Endothelial cell of umbilical vein (primary cell): Measurements from ENCODE around the gene SLC38A10. TPM values are rescaled to one million over a fixed set of nuclear protein-coding genes. Genes with fewer than 3 reads are reported as not detected.

Source experiments
- BruUV-seq: library from RNA; stranded (reverse); fragments of 400-500 nt; replicated peaks from 2 replicates; lab custom pipeline; 2021; lab: Mats Ljungman, UMichigan
- CTCF ChIA-PET: fragments of 300-600, 350-600 bp; sonication (Branson Sonifier 250); formaldehyde crosslinking; loops from one replicate; lab custom pipeline; 2021; ENCODE audit warnings: antibody characterized with exemption, inconsistent platforms; lab: Charles Lee
- POLR2A ChIA-PET: fragments of 300-600, 350-600 bp; sonication (Branson Sonifier 250); formaldehyde crosslinking; loops from one replicate; lab custom pipeline; 2021; ENCODE audit warnings: antibody characterized with exemption, inconsistent platforms; lab: Charles Lee
- DNase-seq: peaks from one replicate; pipeline ENCODE4 v3.0.0-alpha.2; 2011; ENCODE audit warnings: low read depth, low spot score
- FAIRE-seq: peaks from 2 replicates; lab custom pipeline; 2011; peaks lifted over from hg19 to GRCh38; lab: Jason Lieb, UNC
- H2AFZ ChIP-seq: 2 replicates; pipeline ENCODE4 v1.6.0; 2012; ENCODE audit warnings: low read depth, low read length, control low read depth, inconsistent platforms
- H3K27ac ChIP-seq: 2 replicates; pipeline ENCODE4 v1.5.1; 2011; ENCODE audit warnings: low read depth, mild to moderate bottlenecking, control low read depth, low read length, moderate library complexity; ENCODE audit not compliant: insufficient read depth
- H3K27me3 ChIP-seq, 2 experiments: 2 replicates each; pipeline versions ENCODE4 v1.6.0 to v1.6.1; 2011; ENCODE audit warnings: low read length in 2 of 2, mixed read lengths in 1 of 2; ENCODE audit not compliant: control insufficient read depth in 2 of 2, insufficient read depth in 2 of 2
- H3K36me3 ChIP-seq, 2 experiments: 2 replicates in 1 of 2; 3 replicates in 1 of 2; pipeline ENCODE4 v1.5.1; 2011; ENCODE audit warnings: low read length in 2 of 2, mild to moderate bottlenecking in 1 of 2, moderate library complexity in 1 of 2; ENCODE audit not compliant: control insufficient read depth in 2 of 2, insufficient read depth in 2 of 2; ENCODE audit errors: extremely low read depth in 1 of 2
- H3K4me1 ChIP-seq: 3 replicates; pipeline ENCODE4 v1.5.1; 2011; ENCODE audit warnings: mild to moderate bottlenecking, low read length; ENCODE audit not compliant: control insufficient read depth, insufficient read depth; ENCODE audit errors: extremely low read depth
- H3K4me2 ChIP-seq: 2 replicates; pipeline ENCODE4 v1.6.1; 2011; ENCODE audit warnings: low read length, control low read depth, mixed read lengths; ENCODE audit not compliant: insufficient read depth
- H3K4me3 ChIP-seq, 3 experiments: fragments of 200-600 bp in 1 of 3; sonication (generic), shearing (Covaris generic) in 1 of 3; replicated peaks in 1 of 3; 2 replicates each; pipeline ENCODE4 v1.5.1; 2011 to 2016; ENCODE audit warnings: control low read depth in 3 of 3, low read length in 3 of 3, mild to moderate bottlenecking in 2 of 3, inconsistent platforms in 1 of 3, low read depth in 1 of 3, moderate library complexity in 1 of 3; ENCODE audit not compliant: insufficient read depth in 1 of 3
- H3K79me2 ChIP-seq: 2 replicates; pipeline ENCODE4 v1.6.0; 2012; ENCODE audit warnings: low read length, inconsistent platforms; ENCODE audit not compliant: control insufficient read depth, insufficient read depth
- H3K9ac ChIP-seq: replicated peaks from 2 replicates; pipeline ENCODE3; 2011; ENCODE audit warnings: low read length, control low read depth; ENCODE audit not compliant: insufficient read depth; ENCODE audit errors: extremely low read depth
- H3K9me1 ChIP-seq: replicated peaks from 3 replicates; pipeline ENCODE4 v1.6.0; 2011; ENCODE audit warnings: mild to moderate bottlenecking, low read length; ENCODE audit not compliant: control insufficient read depth, insufficient read depth; ENCODE audit errors: extremely low read depth
- H3K9me3 ChIP-seq: replicated peaks from 2 replicates; pipeline ENCODE4 v1.5.1; 2012; ENCODE audit warnings: low read length, inconsistent platforms; ENCODE audit not compliant: control insufficient read depth, insufficient read depth
- H4K20me1 ChIP-seq: replicated peaks from 2 replicates; pipeline ENCODE3; 2011; ENCODE audit warnings: mild to moderate bottlenecking, low read length; ENCODE audit not compliant: control insufficient read depth, insufficient read depth; ENCODE audit errors: extremely low read depth
- EZH2 ChIP-seq: IDR thresholded peaks from 2 replicates; pipeline ENCODE4 v1.6.1; 2012; ENCODE audit warnings: borderline replicate concordance, low read depth, mild to moderate bottlenecking, moderate library complexity, low read length, inconsistent platforms; ENCODE audit not compliant: severe bottlenecking
- FOS ChIP-seq: IDR thresholded peaks from 2 replicates; pipeline ENCODE4 v1.6.1; 2011; ENCODE audit warnings: mild to moderate bottlenecking, low read length, moderate library complexity, borderline replicate concordance; ENCODE audit not compliant: insufficient read depth
- GATA2 ChIP-seq: IDR thresholded peaks from 2 replicates; pipeline ENCODE4 v1.7.0; 2011; ENCODE audit warnings: low read depth, mild to moderate bottlenecking, moderate library complexity, mixed read lengths, low read length; ENCODE audit not compliant: insufficient read length, insufficient read depth
- JUN ChIP-seq: IDR thresholded peaks from 2 replicates; pipeline ENCODE4 v1.6.1; 2011; ENCODE audit warnings: borderline replicate concordance, low read depth; ENCODE audit not compliant: insufficient read length, insufficient read depth
- MYC ChIP-seq: IDR thresholded peaks from one replicate; pipeline ENCODE4 v1.6.1; 2011; ENCODE audit warnings: mild to moderate bottlenecking, low read depth, low read length
- POLR2A ChIP-seq: IDR thresholded peaks from 2 replicates; pipeline ENCODE4 v1.6.1; 2012; ENCODE audit warnings: low read depth, mild to moderate bottlenecking, control low read depth, low read length
- POLR2AphosphoS5 ChIP-seq: IDR thresholded peaks from 2 replicates; pipeline ENCODE4 v1.6.1; 2012; ENCODE audit warnings: low read depth, mild to moderate bottlenecking, control low read depth, low read length, moderate library complexity; ENCODE audit not compliant: insufficient read depth
- dilution Hi-C: fragments of 300-500 bp; cut with MboI; formaldehyde crosslinking; loops from one replicate; pipeline ENCODE4 v1.15.0; 2019; ENCODE audit warnings: low sequenced_read_pairs; ENCODE audit not compliant: extremely low pct_ligation_motif_present
- intact Hi-C: fragments of 100-400 bp; cut with micrococcal nuclease; formaldehyde crosslinking; loops from one replicate; pipeline ENCODE4 v1.10.0; 2022
- polyA plus RNA-seq, 4 experiments: library from polyadenylated mRNA; depleted of rRNA in 3 of 4; stranded (reverse) in 3 of 4; unstranded in 1 of 4; fragments of >200 nt; gene quantifications; 2 replicates each; pipeline versions ENCODE4 v1.2.1 to v1.2.3, GENCODE V29; 2011 to 2012; ENCODE audit warnings: missing spikeins in 1 of 4
- total RNA-seq: library from RNA; stranded (reverse); gene quantifications from 2 replicates; pipeline ENCODE4 v1.2.3, GENCODE V29; 2021
- TF ChIP-seq, protein P1 (sequence below): IDR thresholded peaks from 2 replicates; pipeline ENCODE4 v1.6.1; 2011; ENCODE audit not compliant: insufficient read depth, insufficient read length
- TF ChIP-seq, protein P2 (sequence below), 2 donors: IDR thresholded peaks; 1 replicate in 1 of 2; 2 replicates in 1 of 2; pipeline ENCODE4 v1.5.1; 2011; ENCODE audit warnings: low read length in 2 of 2, mild to moderate bottlenecking in 2 of 2, moderate library complexity in 2 of 2, control low read depth in 1 of 2, inconsistent platforms in 1 of 2, low read depth in 1 of 2; ENCODE audit not compliant: insufficient read depth in 1 of 2; ENCODE audit errors: extremely low read depth in 1 of 2

Gene SLC38A10
- total and polyA plus RNA-seq, 2 donors (not counting 3 experiments of a cell fraction or from before 2014, with no cell fraction given): 72.7 to 113 TPM

DNA sequence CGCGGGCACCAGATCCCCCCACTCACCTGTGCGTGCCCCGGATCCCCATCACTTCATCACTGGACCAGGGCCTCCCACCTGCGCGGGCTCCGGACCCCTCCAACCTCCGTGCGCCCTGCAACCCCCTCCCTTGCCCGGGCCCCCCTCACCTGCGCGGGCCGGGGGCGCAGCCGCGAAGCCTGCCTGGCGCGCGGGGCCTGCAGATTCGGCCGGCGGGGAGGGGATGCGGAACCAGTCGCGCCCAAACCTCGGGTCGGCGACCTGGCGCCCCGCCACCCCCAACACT, 72.5 kb downstream of the SLC38A10 start:
- H3K9me1 ChIP-seq: no peaks in the 10 kb centered on the region
- TF ChIP-seq, protein P1, sequence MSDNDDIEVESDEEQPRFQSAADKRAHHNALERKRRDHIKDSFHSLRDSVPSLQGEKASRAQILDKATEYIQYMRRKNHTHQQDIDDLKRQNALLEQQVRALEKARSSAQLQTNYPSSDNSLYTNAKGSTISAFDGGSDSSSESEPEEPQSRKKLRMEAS: no peak
- TF ChIP-seq MYC (no peak), POLR2A (no peak), FOS (no peak), GATA2 (no peak), JUN (no peak), POLR2AphosphoS5 (no peak), EZH2 (no peak)
- TF ChIP-seq, protein P2, sequence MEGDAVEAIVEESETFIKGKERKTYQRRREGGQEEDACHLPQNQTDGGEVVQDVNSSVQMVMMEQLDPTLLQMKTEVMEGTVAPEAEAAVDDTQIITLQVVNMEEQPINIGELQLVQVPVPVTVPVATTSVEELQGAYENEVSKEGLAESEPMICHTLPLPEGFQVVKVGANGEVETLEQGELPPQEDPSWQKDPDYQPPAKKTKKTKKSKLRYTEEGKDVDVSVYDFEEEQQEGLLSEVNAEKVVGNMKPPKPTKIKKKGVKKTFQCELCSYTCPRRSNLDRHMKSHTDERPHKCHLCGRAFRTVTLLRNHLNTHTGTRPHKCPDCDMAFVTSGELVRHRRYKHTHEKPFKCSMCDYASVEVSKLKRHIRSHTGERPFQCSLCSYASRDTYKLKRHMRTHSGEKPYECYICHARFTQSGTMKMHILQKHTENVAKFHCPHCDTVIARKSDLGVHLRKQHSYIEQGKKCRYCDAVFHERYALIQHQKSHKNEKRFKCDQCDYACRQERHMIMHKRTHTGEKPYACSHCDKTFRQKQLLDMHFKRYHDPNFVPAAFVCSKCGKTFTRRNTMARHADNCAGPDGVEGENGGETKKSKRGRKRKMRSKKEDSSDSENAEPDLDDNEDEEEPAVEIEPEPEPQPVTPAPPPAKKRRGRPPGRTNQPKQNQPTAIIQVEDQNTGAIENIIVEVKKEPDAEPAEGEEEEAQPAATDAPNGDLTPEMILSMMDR (IDR thresholded peaks at IDR 0.05; ENCODE audit: extremely low read depth in 1 of 2, insufficient read depth in 1 of 2, low read depth in 1 of 2, low read length in 2 of 2): no peak
- no peaks in the 10 kb centered on the region for H3K9me3 ChIP-seq
- peaks cover 14% of the 10 kb centered on the region for H3K4me1 ChIP-seq
- peak overlapping the region; percentile 55 for H3K4me2 ChIP-seq
- H3K36me3 ChIP-seq: no peaks in the 10 kb centered on the region
- H4K20me1 ChIP-seq: no peaks in the 10 kb centered on the region
- FAIRE-seq (no peak), DNase-seq (no peak)
- H3K79me2 ChIP-seq: peaks cover 5% of the 10 kb centered on the region
- no peaks in the 10 kb centered on the region for H3K27me3 ChIP-seq
- H3K4me3 ChIP-seq: peak overlapping the region; percentile 64 to 94 (median 85)
- POLR2A ChIA-PET: interaction anchor here (0.7 to 1.2 kb wide), 2 partner anchors 17 to 207 kb away, joined by 4 to 6 read pairs; partner anchors contain the start of genes NDUFAF8 and TEPSIN
- H3K27ac ChIP-seq: no peak overlapping the region
- peak overlapping the region; percentile 91 for H2AFZ ChIP-seq
- no TSS peak for BruUV-seq
- intact Hi-C loops (loop anchor here (5.0 kb wide), 1 partner anchor 190 kb away; no protein-coding TSS in a partner anchor), dilution Hi-C loops (no loop called here)
- CTCF ChIA-PET: interaction anchor here (0.6 to 1.3 kb wide), 4 partner anchors 10 to 79 kb away, joined by 3 to 7 read pairs (median 6); partner anchors contain the start of genes NDUFAF8 and TEPSIN
- H3K9ac ChIP-seq: peak overlapping the region; percentile 83
